Ovary (tissue), 9 donors: Measurements from ENCODE around the gene HMGA1. TPM values are rescaled to one million over a fixed set of nuclear protein-coding genes. Genes with fewer than 3 reads are reported as not detected.

ENCODE experiments used
- DNase-seq, 5 donors: peaks; one replicate each; pipeline ENCODE4 v3.0.0-alpha.2; 2019 to 2020
- H3K27ac ChIP-seq, 2 donors: fragments of 200-600 bp; one replicate each; pipeline versions ENCODE4 v1.5.1 to v1.8.0; 2019 to 2022
- H3K27me3 ChIP-seq: fragments of 200-600 bp; one replicate; pipeline ENCODE4 v1.8.0; 2022
- H3K36me3 ChIP-seq: fragments of 200-600 bp; sonication (generic); one replicate; pipeline ENCODE4 v1.5.1; 2019
- H3K4me1 ChIP-seq: one replicate; pipeline ENCODE4 v1.8.1; 2013; ENCODE audit warnings: mild to moderate bottlenecking, moderate library complexity; ENCODE audit not compliant: insufficient read depth
- H3K4me3 ChIP-seq: fragments of 200-600 bp; sonication (generic); one replicate; pipeline ENCODE4 v1.5.1; 2017
- H3K9me3 ChIP-seq, 2 donors: fragments of 200-600 bp in 1 of 2; sonication (generic) in 1 of 2; one replicate each; pipeline versions ENCODE4 v1.5.1 to v1.8.1; 2013 to 2019; ENCODE audit warnings: mild to moderate bottlenecking in 1 of 2, moderate library complexity in 1 of 2
- EP300 ChIP-seq: sonication (generic); formaldehyde crosslinking; IDR thresholded peaks from one replicate; pipeline ENCODE4 v1.6.1; 2017; ENCODE audit warnings: antibody characterized with exemption
- POLR2A ChIP-seq: fragments of 450-650 bp; IDR thresholded peaks from one replicate; pipeline ENCODE4 v1.6.1; 2017; ENCODE audit warnings: antibody characterized with exemption, mild to moderate bottlenecking, moderate library complexity
- WGBS, 3 donors: extraction: QIAGEN DNeasy Blood & Tissue Kit in 1 of 3; methylation state at CpG; one replicate each; pipeline versions ENCODE4 v1.1.5 to v1.1.7; 2013 to 2017; 5-methylcytosine and 5-hydroxymethylcytosine counted together
- intact Hi-C, 4 donors: fragments of 100-400 bp; cut with DNase I; formaldehyde crosslinking; loops; one replicate each; pipeline versions ENCODE4 v1.11.0 to v1.15.1; 2022 to 2023
- polyA plus RNA-seq, 2 donors: library from polyadenylated mRNA; stranded (reverse); fragments of 200-250 nt in 1 of 2; fragments of 350-450 nt in 1 of 2; fragmentation: Illumina TruSeq in 1 of 2; extraction: RNeasy Lipid Tissue Mini Kit (QIAGEN cat#74804) in 1 of 2; gene quantifications; one replicate each; pipeline ENCODE4 v1.2.3, GENCODE V29; 2013 to 2014
- total RNA-seq, 7 donors: library from RNA; depleted of rRNA in 2 of 7; stranded (reverse); fragments of >200 nt in 2 of 7; fragmentation: NEBNext Ultra II Directional in 3 of 7; extraction: Animal tissue kit (Norgen Biotek cat#: 25700) in 3 of 7; gene quantifications; one replicate each; pipeline versions ENCODE4 v1.1.0 to v1.2.4, GENCODE V29; 2016 to 2023
- TF ChIP-seq, protein P1 (sequence below), 3 donors: fragments of 450-650 bp in 2 of 3; fragments of 200-600 bp in 1 of 3; IDR thresholded peaks; one replicate each; pipeline versions ENCODE4 v1.5.1 to v1.8.0; 2016 to 2022; ENCODE audit warnings: antibody characterized with exemption in 3 of 3, mild to moderate bottlenecking in 1 of 3
- donor health status: DM: no; HTN: no; CAD: no; lungs with moderate emphysema.
- donor health status: DM: no; HTN: no; CAD: no.
- donor health status: Bipolar disorder and iron deficiency.
- donor health status: DM: yes; HTN: yes; CAD: no.
- donor health status: DM: no; HTN: no; CAD: no.
- donor health status: DM: yes; HTN: yes; CAD: no.

HMGA1 gene
- total and polyA plus RNA-seq, 9 donors, result 2.4 to 39.9 (median 8.0) TPM

DNA sequence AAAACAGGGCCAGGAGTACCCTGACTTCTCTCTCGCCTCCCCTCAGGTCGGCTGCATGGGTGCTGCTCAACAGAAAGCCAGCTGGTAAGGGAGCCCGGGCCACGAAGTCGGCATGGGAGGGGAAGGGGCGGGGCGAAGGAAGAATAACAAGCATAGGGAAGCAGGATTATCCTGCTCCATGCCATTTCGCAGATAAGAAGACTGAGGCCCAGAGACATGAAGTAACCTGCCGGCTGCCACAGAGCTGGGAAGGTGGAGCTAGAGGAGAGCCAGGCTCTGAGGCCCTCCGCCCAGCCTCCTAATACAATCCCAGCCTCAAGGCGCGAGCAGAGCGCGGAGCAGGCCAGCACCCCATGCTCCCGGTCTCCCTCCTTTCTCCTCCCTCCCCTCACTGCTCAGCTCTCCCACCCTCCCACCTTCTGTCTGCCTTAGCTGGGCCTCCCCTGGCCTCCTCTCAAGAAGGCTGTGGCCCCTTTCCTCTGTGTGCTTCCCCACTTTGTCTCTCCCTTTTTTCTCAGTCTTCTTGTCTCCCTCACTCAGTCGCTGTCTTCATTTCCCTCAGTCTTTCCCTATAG is 13.2 kb upstream of the HMGA1 start:
- peaks cover 6% of the 10 kb centered on the region for H3K4me1 ChIP-seq
- TF ChIP-seq POLR2A (no peak), EP300 (no peak)
- TF ChIP-seq, protein P1, sequence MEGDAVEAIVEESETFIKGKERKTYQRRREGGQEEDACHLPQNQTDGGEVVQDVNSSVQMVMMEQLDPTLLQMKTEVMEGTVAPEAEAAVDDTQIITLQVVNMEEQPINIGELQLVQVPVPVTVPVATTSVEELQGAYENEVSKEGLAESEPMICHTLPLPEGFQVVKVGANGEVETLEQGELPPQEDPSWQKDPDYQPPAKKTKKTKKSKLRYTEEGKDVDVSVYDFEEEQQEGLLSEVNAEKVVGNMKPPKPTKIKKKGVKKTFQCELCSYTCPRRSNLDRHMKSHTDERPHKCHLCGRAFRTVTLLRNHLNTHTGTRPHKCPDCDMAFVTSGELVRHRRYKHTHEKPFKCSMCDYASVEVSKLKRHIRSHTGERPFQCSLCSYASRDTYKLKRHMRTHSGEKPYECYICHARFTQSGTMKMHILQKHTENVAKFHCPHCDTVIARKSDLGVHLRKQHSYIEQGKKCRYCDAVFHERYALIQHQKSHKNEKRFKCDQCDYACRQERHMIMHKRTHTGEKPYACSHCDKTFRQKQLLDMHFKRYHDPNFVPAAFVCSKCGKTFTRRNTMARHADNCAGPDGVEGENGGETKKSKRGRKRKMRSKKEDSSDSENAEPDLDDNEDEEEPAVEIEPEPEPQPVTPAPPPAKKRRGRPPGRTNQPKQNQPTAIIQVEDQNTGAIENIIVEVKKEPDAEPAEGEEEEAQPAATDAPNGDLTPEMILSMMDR (IDR thresholded peaks at IDR 0.05), result no peak
- peak in 3 of 5 donors; percentile 42 to 55 (median 54) for DNase-seq
- H3K9me3 ChIP-seq, result no peaks in the 10 kb centered on the region
- H3K36me3 ChIP-seq, result no peaks in the 10 kb centered on the region
- peak overlapping the region; percentile 35 for H3K4me3 ChIP-seq
- H3K27ac ChIP-seq, result peak overlapping the region; percentile 20 to 41
- H3K27me3 ChIP-seq, result no peaks in the 10 kb centered on the region
- WGBS, 3 donors, result 10 to 11% (median 10%) methylated on average over 16 of the region's 16 CpGs
- intact Hi-C loops, result no loop called here

DNA sequence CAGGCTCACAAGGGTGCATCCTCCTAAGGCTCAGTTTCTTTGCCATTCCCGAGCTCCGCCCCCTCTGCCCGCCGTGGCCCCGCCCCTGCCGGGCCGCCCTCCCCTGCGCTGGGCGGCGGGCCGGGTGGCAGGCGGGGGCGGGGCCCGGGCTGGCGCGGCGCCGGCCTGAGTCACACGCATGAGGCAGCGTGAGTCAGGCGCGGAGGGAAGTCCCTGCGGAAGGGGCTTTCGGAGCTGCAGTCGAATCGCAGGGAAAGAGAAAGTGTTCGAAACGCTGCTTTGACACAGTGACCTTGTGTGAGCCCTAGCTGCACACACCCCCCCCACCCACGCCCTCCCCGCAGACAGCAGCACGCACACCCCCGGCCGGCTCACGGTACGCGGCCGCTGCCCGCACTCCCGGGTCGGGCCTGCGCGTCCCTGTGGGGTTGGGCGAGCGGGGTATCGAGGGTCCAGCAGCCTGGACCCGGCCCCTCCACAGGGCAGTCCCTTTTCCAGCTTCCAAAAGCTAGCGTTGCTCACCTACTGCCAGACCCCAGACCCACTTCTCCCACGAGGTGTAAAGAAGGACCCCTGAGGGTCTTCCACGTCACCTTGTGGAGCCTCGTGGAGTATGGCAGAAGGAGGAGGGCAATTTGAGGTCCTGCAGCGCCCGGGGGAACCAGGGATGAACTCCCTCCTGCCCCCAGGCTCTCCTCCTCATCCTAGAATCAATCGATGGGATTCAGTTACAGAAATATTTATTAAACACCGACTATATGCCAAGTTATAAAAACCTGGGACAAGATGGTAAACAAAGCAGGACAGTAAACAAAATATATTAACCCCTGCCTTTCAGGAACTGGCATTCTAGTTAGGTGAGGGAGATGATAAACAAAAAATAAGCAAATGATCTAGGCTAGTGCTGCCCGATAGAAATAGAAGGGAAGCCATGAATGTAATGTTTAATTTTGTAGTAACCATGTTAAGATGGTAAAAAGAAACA is 12.4 kb upstream of the HMGA1 start:
- Histone ChIP-seq H3K27me3 (no peaks in the 10 kb centered on the region), H3K36me3 (no peaks in the 10 kb centered on the region), H3K27ac (peak overlapping the region; percentile 70 to 92), H3K4me1 (peaks cover 6% of the 10 kb centered on the region), H3K9me3 (no peaks in the 10 kb centered on the region), H3K4me3 (peak overlapping the region; percentile 80)
- DNase-seq, result peak; percentile 90 to 96 (median 94)
- intact Hi-C loops, result no loop called here
- TF ChIP-seq, protein P1 (IDR thresholded peaks at IDR 0.05), result peak in 1 of 3 donors; percentile 15
- peak; percentile 21 for TF ChIP-seq EP300
- peak; percentile 67 for TF ChIP-seq POLR2A
- 1 to 2% (median 2%) methylated on average over 37 to 55 of the region's 55 CpGs for WGBS, 3 donors

DNA sequence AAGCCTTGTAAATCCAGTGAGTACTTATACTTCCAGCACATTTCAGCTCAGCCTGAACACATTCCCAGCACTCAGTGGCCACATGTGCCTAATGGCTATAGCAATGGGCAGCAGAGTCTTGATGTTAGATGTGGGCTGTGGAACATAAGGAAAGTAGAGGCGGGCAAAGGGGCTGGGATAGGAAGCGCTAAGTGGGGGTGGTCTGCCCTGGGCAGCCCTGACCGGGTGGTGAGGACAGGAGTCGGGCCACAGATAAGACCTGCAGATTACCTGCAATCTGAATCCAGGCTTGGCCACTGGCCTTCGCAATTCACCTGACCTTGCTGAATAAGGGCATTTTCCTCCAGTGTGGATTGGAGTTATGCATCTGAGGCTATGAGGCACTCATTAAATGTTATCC is 11.1 kb upstream of the HMGA1 start:
- no peak overlapping the region for H3K27ac ChIP-seq
- DNase-seq, result no peak
- TF ChIP-seq, protein P1 (IDR thresholded peaks at IDR 0.05), result no peak
- no peak for TF ChIP-seq POLR2A
- TF ChIP-seq EP300, result no peak
- intact Hi-C loops, result no loop called here
- 94 to 97% (median 97%) methylated on average over 5 of the region's 5 CpGs for WGBS, 3 donors
- no peaks in the 10 kb centered on the region for H3K9me3 ChIP-seq
- H3K36me3 ChIP-seq, result no peaks in the 10 kb centered on the region
- no peak overlapping the region for H3K4me3 ChIP-seq
- H3K27me3 ChIP-seq, result no peaks in the 10 kb centered on the region
- peaks cover 6% of the 10 kb centered on the region for H3K4me1 ChIP-seq

DNA sequence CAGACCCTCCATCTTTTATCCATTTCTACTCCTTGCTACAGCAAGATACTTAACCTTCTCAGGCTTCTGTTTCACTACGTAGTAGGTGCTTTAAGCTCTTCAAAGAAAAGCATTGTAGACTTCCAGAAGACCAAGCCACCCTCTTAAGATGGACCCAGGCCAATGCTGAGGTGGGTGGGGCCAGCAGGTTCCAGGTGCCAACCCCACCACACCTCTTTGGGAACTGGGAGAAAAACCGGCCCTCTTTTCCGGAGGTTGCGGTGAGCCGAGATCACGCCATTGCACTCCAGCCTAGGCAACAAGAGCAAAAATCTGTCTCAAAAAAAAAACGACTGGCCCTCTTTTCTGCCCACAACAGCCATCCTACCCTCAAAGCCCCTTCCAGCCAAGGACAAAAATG is 10.6 kb upstream of the HMGA1 start:
- Histone ChIP-seq H3K9me3 (no peaks in the 10 kb centered on the region), H3K27me3 (no peaks in the 10 kb centered on the region), H3K36me3 (no peaks in the 10 kb centered on the region), H3K27ac (no peak overlapping the region), H3K4me1 (peaks cover 6% of the 10 kb centered on the region), H3K4me3 (no peak overlapping the region)
- TF ChIP-seq EP300 (no peak), POLR2A (no peak)
- TF ChIP-seq, protein P1 (IDR thresholded peaks at IDR 0.05), result no peak
- 78 to 85% (median 80%) methylated on average over 7 of the region's 7 CpGs for WGBS, 3 donors
- DNase-seq, result no peak
- intact Hi-C loops, result no loop called here
